ENCODE data around the gene PLCG1.
"Not testable (repeated sequence)": the region's sequence is repeated elsewhere in the genome, so short reads cannot be mapped to it uniquely, and the experiment has no call there.

The PLCG1 gene

DNA sequence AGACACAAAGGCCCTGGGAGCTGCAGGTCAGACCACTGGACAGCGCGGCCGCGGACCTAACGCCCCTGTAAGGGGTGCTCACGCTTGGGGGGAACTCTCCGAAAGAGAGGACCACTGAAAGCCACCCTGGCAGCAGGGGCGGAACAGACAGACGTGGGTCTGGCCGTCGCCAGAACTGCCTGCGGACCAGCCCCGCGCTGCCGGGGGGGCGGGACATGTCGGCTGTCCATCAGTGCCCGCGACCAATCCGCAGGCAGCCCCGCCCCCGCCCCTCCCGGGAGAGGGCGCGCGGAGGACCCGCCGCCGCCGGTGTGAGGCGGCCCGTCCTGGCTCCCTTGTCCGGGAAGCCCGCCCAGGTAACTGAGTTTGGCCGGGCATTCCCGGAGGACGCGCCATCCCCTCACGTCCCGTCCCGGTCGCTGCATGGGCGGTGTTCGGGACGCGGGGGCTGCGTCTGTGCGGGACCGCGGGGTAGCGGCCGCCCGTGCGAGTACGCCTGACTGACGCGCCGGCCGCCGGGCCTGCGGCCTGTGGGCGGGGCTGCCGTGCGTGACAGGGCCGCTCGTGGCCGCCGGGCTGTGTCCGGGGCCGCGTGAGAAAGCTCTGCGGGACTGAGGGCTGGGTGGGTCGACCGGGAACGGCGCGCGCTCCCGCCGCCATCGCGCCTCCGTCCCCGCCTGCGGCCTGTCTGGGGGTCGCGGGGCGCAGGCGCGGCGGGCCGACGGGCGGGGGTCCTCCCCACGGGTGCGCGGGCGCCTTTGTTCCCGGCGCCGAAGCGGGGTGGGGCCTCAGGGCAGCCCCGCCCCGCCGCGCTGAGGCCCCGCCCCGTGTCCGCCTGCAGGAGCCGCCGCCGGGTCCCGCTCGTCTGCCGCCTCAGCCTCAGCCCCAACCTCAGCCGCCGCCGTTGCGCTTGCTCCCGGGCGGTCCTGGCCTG lies at the start of gene PLCG1:
PLCG1 (plus strand) TSS at position 864 of the 934 bp plus-strand sequence. CDS start 99 bp downstream, outside the sequence.
- peak; percentile 74 to 85 for DNase-seq (ENCODE audit: low read depth in 1 of 2, low spot score in 1 of 2)

DNA sequence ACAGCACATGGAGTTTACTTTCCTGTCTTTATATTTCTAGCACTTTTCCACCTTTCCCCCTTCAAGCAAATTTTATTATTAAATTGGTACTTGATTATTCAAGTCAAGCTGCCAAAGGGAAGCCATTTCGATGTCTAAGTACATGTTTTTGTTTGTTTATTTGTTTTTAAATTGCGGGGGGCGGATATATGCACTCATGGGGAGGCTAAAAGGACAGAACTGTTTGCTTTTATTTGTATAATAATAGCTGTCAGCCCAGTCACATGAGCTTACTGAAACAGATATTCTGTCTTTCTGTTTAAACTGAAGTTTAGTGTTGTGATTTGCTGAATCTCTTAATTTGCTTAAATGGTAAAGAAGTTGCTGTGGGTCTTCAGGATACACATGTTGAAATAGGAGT lies 49.6 kb upstream of the PLCG1 start:
- no peak for DNase-seq (ENCODE audit: low read depth in 1 of 2, low spot score in 1 of 2)

DNA sequence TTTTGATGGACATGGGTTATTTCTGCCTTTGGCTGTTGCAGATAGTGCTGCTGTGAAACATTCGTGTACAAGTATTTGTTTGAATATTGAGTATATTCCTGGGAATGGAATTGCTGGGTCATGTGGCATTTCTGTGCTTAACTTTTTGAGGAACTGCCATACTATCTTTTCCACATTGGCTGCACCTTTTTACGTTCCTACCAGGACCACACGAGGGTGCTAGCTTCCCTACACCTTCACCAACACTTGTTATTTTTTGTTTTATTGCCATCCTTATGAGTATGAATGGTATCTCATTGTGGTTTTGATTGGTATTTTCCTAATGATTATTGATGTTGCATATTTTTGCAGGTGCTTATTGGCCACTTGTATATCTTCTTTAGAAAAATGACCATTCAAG lies 47.8 kb upstream of the PLCG1 start:
- DNase-seq (ENCODE audit: low read depth in 1 of 2, low spot score in 1 of 2), result no peak

DNA sequence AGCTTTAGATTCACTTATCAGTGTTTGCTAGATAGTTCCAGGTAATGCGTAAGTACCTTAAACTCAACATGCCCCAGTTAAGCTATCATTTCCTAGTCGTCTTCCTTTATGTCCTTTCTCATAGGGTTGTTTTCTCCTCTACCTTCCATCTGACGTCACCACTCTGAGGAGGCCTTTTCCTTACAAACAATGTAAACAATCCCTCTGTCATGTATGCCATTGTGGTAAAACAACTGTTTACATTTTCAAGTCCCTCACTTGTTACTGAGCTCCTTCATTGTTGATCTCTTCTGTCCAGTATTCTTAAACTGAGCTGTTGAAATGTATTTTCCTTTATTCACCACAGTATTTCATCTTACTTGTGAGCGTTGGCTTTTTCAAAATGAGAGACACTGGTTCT lies 45.4 kb upstream of the PLCG1 start:
- DNase-seq (ENCODE audit: low read depth in 1 of 2, low spot score in 1 of 2), result no peak

DNA sequence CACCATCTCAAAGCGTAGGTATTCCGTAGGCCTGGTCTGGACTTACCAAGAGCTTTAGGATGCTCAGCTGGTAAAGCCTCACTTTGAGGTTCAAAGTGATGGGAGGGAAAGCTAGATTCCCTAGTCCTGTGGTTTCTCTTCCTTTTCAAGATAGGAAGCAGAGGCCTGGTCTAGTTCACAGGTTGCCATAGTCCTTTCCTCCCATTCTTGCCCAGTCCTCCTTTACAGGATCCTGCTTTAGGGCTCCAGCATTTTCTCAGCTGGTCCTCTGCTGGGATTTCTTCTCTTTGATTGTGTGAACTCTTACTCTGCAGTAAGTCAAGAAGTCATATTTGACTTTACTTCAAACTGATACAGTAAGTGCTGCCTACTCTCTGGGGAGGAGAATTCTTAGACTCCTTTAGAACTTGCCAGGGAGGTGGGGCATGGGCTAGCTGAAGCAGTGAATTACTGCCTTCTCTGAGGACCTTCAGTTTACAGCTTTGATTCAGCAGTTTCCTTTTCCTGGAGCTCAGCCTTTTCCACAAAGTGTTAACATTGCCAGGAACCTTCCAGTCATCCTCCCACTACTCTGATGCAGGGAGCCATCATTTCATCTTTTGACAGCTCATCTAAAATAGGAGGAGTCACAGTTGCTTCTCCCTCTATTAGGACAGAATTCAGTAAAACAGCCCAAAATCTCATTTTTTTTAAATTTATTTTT lies 42.8 kb upstream of the PLCG1 start:
- no peak for DNase-seq (ENCODE audit: low read depth in 1 of 2, low spot score in 1 of 2)

DNA sequence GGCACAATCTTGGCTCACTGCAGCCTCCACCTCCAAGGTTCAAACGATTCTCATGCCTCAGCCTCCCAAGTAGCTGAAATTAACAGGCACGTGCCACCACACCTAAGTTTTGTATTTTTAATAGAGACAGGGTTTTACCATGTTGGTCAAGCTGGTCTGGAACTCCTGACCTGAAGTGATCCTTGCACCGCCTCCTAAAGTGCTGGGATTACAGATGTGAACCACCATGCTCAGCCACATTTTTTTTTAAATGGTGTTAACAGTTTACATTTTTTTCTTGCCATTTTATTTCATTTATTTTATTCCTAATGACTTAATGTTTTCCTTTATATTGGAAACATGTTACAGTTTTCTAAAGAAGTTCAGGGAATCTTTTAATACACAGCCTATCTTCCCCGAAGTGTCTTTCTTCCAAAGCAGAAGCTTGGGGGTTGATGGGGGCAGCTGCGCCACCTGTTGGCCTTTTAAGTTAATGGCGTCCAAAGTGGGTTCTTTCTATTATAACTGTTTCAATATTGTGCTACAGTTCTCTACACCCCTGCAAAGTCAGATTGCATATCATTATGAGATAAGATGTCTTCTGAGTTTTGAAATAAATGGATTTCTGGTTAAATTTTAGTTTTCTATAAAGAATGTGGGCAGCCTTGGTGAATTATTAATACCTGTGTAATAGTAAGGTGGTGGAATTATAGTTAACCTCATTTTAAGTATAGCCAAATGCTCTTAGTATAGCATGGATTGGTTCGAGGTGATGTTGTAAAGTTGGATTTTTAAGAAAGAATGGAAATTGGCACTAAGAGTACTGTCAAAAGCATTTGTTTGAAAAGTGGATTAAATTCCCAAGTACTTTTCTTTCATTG lies 42.0 kb upstream of the PLCG1 start:
- DNase-seq (ENCODE audit: low read depth in 1 of 2, low spot score in 1 of 2), result peak; percentile 18 to 27

DNA sequence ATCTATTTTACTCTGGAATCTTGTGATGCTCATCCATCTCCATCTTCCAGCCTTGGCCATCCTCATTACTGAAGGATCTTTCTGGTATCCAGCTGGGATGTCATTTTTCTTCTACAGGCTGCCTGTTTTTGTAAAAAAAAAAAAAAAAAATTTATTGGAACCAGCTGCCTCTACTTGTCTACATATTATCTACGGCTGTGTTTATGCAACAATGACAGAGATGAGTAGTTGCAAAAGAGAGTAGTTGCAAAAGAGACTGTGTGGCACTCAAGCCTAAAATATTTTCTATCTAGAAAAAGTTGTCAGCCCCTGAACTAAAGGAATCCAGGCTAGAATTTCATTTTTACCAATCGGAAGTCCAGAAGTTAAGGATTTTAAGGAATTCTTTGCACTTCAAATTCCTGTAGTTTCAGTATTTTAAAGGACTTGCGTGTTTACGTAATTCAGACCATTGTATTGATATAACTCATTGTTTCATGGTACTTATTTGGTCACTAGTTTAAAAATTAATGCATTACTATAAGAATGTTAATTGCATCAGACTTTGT lies 38.6 kb upstream of the PLCG1 start:
- DNase-seq (ENCODE audit: low read depth in 1 of 2, low spot score in 1 of 2), result no peak

DNA sequence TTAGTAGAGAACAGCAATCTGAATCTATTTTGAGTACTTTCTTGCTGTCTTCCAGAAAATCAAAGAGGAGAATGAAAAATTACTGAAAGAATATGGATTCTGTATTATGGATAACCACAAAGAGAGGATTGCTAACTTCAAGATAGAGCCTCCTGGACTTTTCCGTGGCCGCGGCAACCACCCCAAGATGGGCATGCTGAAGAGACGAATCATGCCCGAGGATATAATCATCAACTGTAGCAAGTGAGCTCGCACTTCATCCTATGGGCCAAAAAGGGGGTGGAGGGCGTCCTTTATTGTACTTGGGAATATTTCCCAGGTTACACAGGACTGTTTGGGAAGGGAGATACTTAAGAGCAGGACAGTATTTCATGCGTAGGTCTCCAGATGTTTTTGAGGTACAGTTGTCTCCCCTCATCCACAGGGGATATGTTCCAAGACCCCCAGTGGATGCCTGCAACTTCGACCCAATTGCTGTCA lies 37.3 kb upstream of the PLCG1 start:
- no peak for DNase-seq (ENCODE audit: low read depth in 1 of 2, low spot score in 1 of 2)

DNA sequence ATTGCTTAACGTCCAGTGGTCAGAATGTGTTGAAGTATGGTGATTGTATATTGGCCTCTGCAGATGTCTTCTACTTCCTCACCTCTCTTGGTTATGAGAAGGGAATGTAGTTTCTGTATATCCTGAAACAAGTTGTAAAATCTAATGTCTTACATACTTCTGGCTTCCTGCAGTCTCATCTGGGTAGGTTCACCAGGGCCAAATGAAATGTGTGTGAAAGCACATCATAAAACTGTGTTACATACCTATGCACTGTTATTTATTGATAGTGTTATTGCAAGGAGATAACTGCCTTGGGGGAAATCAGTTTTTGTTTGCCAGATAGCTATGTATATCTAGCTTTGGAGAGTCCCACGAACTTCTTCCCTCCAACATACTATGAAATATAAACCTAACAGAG lies 35.7 kb upstream of the PLCG1 start:
- no peak for DNase-seq (ENCODE audit: low read depth in 1 of 2, low spot score in 1 of 2)

DNA sequence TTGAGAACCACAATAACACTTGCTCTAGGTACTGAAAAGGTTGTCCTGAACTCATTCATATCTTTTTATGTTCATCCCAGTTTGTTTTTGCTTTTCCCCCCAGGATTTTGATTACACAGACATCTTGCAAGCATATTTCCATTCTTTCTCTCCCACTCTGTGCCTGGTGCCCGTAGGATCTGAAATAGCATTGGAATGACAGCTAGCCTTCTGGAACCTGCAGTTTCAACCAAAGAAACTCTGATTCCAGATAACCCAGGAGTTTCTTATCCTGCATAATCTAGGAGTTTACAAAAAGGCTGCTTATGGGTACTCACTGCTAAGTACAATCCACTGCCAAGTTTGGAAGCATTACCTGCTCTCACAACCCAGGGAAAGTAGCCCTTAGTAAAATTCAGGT lies 28.8 kb upstream of the PLCG1 start:
- DNase-seq (ENCODE audit: low read depth in 1 of 2, low spot score in 1 of 2), result no peak

DNA sequence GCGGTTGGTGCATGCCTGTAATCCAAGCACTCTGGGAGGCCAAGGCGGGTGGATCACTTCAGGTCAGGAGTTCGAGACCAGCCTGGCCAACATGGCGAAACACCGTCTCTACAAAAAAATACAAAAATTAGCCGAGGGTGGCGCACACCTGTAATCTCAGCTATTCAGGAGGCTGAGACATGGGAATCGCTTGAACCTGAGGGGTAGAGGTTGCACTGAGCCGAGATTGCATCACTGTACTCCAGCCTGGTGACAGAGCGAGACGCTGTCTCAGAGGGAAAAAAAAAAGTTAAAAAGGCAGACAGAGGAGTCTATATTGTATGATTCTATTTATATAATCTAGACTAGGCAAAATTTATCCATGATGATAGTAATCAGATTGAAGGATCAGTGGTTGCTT lies 27.3 kb upstream of the PLCG1 start:
- no peak for DNase-seq (ENCODE audit: low read depth in 1 of 2, low spot score in 1 of 2)

DNA sequence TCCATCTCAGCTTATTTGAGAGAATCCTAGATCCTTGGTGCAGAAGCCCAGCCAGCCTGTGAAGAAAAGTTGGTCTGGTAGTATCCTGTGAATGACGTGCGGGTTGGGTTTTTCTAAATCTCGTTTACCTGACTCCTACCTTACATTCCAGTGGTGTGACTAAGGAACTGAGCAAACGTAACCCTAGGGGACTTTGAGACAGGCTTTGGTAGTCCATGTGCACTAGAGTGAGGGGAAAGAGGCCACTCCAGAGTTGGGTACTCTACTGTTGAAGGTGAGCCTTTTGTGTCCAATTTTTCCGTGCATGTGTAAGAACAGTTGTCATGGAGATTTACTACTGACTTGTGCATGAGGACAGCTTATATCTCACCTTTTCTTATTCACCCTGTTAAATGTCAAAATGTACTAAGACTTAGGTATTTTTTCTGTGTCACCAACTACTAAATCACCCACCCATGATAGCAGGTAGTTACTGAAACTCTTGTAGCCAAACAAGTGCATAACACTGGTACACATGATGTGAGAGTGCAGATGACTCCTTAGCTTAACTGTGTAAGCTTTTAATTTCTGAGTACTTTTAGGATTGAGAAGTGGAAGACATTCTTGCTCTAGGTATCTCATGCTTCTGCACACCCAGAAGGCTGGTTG lies 26.3 kb upstream of the PLCG1 start:
- DNase-seq (ENCODE audit: low read depth in 1 of 2, low spot score in 1 of 2), result no peak

DNA sequence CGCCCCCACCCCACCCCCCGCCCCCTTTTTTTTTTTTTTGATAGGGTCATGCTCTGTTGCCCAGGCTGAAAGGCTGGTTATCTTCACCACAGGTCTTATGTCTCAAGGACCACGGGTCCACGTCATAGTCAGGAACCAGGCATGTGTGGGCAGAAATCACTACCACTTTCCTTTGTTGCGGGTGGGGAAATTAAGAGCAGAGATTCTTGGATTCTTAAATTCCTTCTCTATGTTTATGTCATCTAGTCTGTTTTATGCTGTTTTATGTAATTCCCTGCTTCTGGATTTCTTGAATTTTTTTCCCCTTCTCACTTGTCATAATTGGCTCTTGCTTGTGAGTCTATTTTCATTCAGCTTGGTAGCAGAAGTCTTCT lies 25.8 kb upstream of the PLCG1 start:
- no peak for DNase-seq (ENCODE audit: low read depth in 1 of 2, low spot score in 1 of 2)

DNA sequence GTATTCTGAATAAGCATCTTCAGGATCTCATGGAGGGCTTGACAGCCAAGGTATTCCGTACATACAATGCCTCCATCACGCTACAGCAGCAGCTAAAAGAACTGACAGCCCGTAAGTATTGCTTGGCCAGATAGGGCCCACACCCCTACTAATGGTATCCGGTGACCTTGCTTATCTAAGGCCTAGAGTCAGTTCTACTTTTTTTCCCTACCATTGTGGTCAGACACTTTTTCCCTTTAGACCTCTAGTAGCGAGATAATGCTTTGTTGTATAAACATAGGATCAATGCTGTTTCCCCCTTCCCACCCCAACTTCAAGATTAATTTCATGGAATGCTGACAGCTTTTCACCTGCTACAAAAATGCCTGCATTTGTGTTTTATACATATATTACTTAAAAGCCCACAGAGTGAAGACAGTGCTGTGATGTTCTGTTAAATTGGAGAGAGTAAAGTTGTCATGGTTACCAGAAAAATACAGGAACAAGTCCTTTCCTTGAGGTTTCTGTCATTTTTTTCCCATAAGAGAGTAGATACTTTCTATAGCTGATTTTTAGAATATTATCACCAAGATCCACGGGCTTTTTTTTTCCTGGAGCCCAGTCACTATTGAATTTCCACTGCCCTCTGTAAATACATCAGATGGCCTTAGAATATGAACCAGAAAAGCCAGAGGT lies 20.9 kb upstream of the PLCG1 start:
- no peak for DNase-seq (ENCODE audit: low read depth in 1 of 2, low spot score in 1 of 2)

DNA sequence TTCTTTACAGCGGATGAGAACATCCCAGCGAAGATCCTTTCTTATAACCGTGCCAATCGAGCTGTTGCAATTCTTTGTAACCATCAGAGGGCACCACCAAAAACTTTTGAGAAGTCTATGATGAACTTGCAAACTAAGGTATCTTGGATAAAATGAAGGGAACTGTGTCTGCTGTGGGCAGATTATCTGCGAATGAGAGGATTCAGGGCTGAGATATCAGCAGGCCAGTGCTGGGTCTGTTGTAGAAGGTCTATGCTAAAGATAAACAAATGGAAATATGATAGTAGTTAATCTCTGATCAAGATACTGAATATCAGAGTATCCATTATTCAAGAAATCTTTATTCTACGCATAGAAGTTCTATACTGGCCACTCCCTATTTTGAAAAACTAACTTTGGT lies 19.2 kb upstream of the PLCG1 start:
- not testable (repeated sequence) for DNase-seq (ENCODE audit: low read depth in 1 of 2, low spot score in 1 of 2)

DNA sequence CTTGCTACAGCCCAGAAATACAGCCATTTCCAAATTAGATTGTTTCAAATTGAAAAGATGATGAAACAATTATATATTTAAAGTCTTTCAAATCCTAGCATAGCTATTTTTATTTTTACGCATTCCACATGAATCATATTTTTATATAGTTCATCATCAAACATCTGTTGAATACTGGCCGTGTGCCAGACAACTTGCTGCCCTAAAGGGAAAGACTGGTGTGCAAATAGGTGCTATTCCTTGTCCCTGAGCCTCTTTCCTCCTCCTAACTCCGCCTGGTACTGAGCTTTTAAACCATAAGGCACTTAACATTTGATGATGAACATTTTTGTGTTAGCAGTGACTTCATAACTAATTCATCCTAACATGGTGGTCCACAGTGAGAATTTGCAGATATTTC lies 18.7 kb upstream of the PLCG1 start:
- DNase-seq (ENCODE audit: low read depth in 1 of 2, low spot score in 1 of 2), result no peak

DNA sequence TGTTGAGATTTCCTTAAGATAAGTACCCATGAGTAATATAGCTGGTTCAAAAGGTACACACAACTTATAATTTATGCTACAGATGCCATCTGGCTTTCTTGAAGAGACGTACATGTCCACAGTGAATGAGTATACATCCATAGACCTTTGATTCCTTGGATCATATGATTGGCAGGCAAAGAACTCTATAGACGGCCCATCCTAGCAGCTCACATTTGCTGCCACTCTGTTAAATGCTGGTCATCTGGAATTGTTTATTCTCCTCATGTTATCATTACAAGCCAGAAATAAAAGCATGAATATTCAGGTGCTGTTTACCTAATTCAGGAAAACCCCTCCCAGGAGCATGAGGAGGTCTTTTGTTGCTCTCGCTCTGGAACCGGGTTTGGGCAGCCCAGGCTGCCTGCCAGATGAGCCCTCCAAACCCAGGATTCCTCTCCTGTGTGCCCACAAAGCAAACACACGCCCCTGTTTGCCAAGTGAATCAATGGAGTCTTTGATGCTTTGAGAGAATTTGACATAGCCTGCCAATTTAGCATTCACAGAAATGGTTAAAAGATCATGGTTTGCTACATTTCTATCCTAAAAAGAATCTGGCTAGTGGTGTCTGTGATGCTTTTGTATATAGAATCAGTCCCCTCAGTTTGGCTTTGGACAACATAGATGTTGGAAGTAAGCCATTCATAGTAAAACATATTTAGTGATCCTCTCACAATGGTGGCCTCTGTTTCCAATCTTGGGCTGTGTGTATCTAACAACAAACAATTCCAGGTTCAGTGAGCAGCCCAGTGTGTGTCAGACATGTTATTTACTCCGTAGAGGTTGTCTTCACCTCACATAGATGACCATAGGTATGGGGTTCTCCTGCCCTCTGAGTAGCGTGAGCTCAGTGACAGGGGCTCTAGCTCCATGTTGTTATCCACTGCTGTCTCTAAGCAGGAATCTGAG lies 17.5 kb upstream of the PLCG1 start:
- no peak for DNase-seq (ENCODE audit: low read depth in 1 of 2, low spot score in 1 of 2)

DNA sequence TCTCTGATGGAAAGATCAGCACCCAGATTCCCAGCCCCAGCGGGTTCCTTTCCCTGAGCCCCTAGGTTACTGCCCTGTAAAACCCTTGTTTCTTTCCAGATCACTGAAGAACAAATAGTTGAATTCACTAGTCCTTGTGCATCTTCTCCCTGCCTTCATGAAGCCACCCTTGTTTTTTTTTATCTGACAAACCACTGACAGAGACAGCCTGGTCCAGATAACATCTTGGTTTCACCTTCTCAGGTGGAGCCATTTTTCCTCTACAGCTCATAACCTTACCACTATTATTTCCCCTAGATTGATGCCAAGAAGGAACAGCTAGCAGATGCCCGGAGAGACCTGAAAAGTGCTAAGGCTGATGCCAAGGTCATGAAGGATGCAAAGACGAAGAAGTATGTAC lies 15.9 kb upstream of the PLCG1 start:
- DNase-seq (ENCODE audit: low read depth in 1 of 2, low spot score in 1 of 2), result no peak

DNA sequence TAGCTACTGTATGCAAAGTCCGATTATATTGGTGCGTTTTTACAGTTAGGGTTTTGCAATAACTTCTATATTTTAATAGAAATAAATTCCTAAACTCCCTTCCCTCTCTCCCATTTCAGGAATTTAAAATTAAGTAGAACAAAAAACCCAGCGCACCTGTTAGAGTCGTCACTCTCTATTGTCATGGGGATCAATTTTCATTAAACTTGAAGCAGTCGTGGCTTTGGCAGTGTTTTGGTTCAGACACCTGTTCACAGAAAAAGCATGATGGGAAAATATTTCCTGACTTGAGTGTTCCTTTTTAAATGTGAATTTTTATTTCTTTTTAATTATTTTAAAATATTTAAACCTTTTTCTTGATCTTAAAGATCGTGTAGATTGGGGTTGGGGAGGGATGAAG lies 13.7 kb upstream of the PLCG1 start:
- DNase-seq (ENCODE audit: low read depth in 1 of 2, low spot score in 1 of 2), result no peak

All from stimulated activated CD4-positive, alpha-beta T cell treated with anti-CD3 and anti-CD28 coated beads, Interleukin-15, amount 100 ng/mL, for 1 hour (primary cell).